ENCODE data around the gene KLHL30. TPM values are rescaled to one million over a fixed set of nuclear protein-coding genes. Genes with fewer than 3 reads are reported as not detected.

The KLHL30 gene
- total RNA-seq, 1 experiment from 2014 or later: not detected

DNA sequence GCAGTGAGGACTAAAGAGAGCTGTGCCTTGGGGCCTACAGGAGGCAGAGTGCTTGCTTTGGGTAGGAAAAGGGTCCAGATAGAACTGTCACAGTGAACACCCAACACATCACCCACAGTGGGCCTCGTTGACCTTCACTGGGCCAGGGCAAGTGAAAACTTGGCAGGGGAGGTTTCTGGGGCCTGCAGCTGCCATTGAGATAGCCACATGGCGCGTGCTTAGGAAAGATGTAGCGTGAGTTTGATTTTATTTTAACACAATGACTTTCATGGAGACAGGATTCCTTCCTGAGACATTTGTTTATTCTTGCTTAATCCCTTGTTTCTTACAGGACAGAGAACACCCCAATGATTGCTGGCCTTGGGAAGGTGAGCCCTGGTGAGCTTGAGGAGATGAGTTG, 47.6 kb upstream of the KLHL30 start:
- no peak overlapping the region for H3T11ph ChIP-seq (ENCODE audit: low read length)
- H2AFZ ChIP-seq (ENCODE audit: low read length): no peak overlapping the region
- H2BK5ac ChIP-seq (ENCODE audit: insufficient read length, low read length): no peak overlapping the region
- H3K36me3 Mint-ChIP-seq (ENCODE audit: insufficient read depth in 1 of 3, low read depth in 3 of 3): peaks cover 28 to 68% (median 35%) of the 10 kb centered on the region in 3 experiments; a peak in 6 of 7 replicates
- no peaks in the 10 kb centered on the region for H3K23me2 ChIP-seq (ENCODE audit: insufficient read length, low read depth, low read length, poor library complexity, severe bottlenecking)
- H3K27me3 Mint-ChIP-seq (ENCODE audit: low read depth): peaks cover 2% of the 10 kb centered on the region
- H3K18ac ChIP-seq (ENCODE audit: insufficient read length, low read depth, low read length): no peak overlapping the region
- H3K9me3 ChIP-seq (ENCODE audit: control insufficient read depth, low read depth, low read length): no peaks in the 10 kb centered on the region
- H3K27ac ChIP-seq (ENCODE audit: insufficient read length, low read depth, low read length): no peak overlapping the region
- TF ChIP-seq CTCF (conservative IDR thresholded peaks at IDR 0.05): no peak
- H3K56ac ChIP-seq (ENCODE audit: insufficient read length, low read depth, low read length): no peak overlapping the region
- peak overlapping the region in 2 of 3 experiments; percentile 33 to 50; a peak in 3 of 7 replicates for H3K27ac Mint-ChIP-seq
- no peak overlapping the region for H3K9ac ChIP-seq (ENCODE audit: extremely low read depth, insufficient read length, low read length)
- H2AK5ac ChIP-seq (ENCODE audit: insufficient read length, low read length): no peak overlapping the region
- H3K4me1 Mint-ChIP-seq: peaks cover 9 to 18% of the 10 kb centered on the region in 2 experiments; a peak in 3 of 4 replicates
- no peak overlapping the region for H2BK12ac ChIP-seq (ENCODE audit: insufficient read length, low read depth, low read length)
- no peaks in the 10 kb centered on the region for H4K20me1 ChIP-seq (ENCODE audit: control insufficient read depth, insufficient read depth, insufficient read length)
- no peak overlapping the region for H2BK15ac ChIP-seq (ENCODE audit: low read depth, low read length)
- H4K8ac ChIP-seq (replicated peaks; ENCODE audit: insufficient read length, low read depth, low read length): no peak overlapping the region
- H3K4ac ChIP-seq (ENCODE audit: low read depth, low read length): no peak overlapping the region
- no peak overlapping the region for H4K91ac ChIP-seq (ENCODE audit: insufficient read length, low read depth, low read length)
- no peaks in the 10 kb centered on the region; the same call in 1 of the 2 replicates for H3K4me1 ChIP-seq (ENCODE audit: insufficient read depth, low read length)
- no peak overlapping the region for H3K23ac ChIP-seq (ENCODE audit: insufficient read length, low read depth, low read length)
- no peak overlapping the region for H3K4me2 ChIP-seq (ENCODE audit: insufficient read depth, insufficient read length, low read length)
- H4K5ac ChIP-seq (ENCODE audit: insufficient read length, low read depth, low read length): no peak overlapping the region
- no peak overlapping the region for H3K14ac ChIP-seq (ENCODE audit: insufficient read depth, low read length)
- H3K79me1 ChIP-seq (ENCODE audit: insufficient read depth, low read depth, low read length, poor library complexity, severe bottlenecking): no peaks in the 10 kb centered on the region
- no peak for DNase-seq
- H3K27me3 ChIP-seq (ENCODE audit: insufficient read depth, low read length): no peaks in the 10 kb centered on the region
- H3K4me3 Mint-ChIP-seq: no peak overlapping the region; a peak in 1 of 5 replicates
- WGBS (ENCODE audit: extremely low coverage, insufficient read length, low lambda C conversion rate): no CpG with 5 or more reads among the region's 4 CpGs
- H3K79me2 ChIP-seq (ENCODE audit: insufficient read depth, low read length): no peaks in the 10 kb centered on the region
- no peak overlapping the region for H2BK20ac ChIP-seq (ENCODE audit: low read depth, low read length, poor library complexity, severe bottlenecking)
- H2BK120ac ChIP-seq (ENCODE audit: low read depth, low read length, poor library complexity, severe bottlenecking): no peak overlapping the region
- H3K9me3 Mint-ChIP-seq: no peaks in the 10 kb centered on the region; a peak in 1 of 5 replicates
